Fibroblast of skin of back (primary cell): ENCODE results near the gene CEL.
A peak's percentile ranks its signal among the peaks of the same experiment; 100 is the strongest.

Source experiments
- DNase-seq: peaks from one replicate; pipeline ENCODE4 v3.0.0-alpha.2; 2013

Gene CEL

DNA sequence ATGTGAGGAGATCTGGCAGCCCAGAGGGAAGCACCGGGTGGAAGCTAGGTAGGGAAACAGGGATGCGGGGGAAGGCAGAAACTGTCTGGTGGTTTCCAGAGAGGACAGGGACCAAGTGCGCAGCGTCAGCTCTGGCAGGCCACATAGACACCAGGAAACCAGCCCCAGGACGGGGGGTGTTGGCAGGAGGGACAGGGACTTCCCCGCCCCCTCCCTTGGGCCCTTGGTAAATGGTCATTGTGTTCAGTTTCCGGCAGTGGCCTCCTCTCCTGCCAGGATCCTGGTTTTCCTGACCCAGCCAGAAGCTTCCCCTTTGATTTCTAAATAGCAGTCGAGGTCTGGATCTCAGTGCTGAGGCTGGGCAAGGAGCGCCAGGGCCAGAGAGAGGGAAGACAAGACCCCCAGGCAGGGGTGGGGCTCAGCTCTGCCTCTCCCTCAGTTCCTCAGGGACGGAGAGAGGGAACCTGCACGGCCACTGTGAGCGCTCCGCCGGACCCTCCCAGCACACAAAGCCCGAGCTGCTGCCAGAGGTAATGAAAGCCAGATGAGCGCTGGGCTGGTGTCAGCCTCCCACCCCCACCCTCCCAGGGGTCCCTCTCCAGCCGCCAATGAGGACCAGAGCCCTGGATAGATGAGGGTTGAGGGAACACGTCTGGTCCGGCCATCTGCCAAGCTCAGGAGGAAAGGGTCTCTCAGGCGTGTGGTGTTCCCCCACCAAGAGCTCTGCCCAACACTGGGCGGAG is 57.5 kb downstream of the CEL start:
- DNase-seq = peak; percentile 44

DNA sequence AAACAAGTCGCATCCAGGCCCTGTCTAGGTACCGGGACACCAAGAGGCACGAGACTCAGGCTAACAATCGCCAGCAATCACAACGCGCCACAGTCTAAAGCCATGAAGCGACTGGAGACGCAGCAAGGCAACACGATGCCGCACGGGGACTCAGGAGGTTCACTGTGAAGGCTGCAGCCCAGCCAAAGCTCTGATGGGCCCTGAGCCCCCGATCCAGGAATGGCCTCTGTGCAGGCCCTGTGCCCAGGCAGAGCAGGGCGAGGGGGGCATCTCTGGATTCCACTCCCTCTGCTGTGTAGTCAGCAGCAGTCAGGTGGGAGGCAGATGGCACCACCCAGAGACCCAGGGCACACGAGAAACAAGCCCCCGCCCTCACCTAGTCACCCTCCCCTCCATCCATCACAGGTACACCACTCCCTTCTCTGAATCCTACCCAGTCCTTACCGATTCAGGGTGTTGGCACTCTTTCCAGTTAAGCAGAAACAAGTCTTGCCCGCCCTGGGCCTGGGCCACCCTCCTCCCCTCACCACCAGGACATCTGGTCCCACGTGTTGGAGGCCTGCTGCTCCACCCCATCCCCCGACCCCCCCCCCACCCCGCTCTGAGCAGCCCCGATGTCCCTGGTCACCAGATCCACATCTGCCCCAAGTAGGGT is 58.2 kb downstream of the CEL start:
- DNase-seq = no peak

- DNase-seq = no peak
Observed at GRCh38 chr9:133120501-133121197, 58.9 kb downstream of the CEL start.
